Colonic mucosa (tissue), 4 donors: ENCODE results near the gene DPH7. TPM values are rescaled to one million over a fixed set of nuclear protein-coding genes. Genes with fewer than 3 reads are reported as not detected.

ENCODE experiments used
- DNase-seq: peaks from one replicate; pipeline ENCODE4 v3.0.0-alpha.2; 2020
- H3K27ac ChIP-seq: fragments of 200-600 bp; one replicate; pipeline ENCODE4 v1.8.0; 2021
- H3K27me3 ChIP-seq: fragments of 200-600 bp; one replicate; pipeline ENCODE4 v1.8.0; 2021
- H3K36me3 ChIP-seq: fragments of 200-600 bp; one replicate; pipeline ENCODE4 v1.8.0; 2021
- H3K4me1 ChIP-seq: fragments of 200-600 bp; one replicate; pipeline ENCODE4 v1.8.0; 2021; ENCODE audit warnings: mild to moderate bottlenecking
- H3K4me3 ChIP-seq: fragments of 200-600 bp; one replicate; pipeline ENCODE4 v1.8.0; 2021
- H3K9ac ChIP-seq, 2 donors: one replicate each; pipeline ENCODE4 v1.7.0; 2013; ENCODE audit warnings: control low read depth in 2 of 2, low read depth in 2 of 2, low read length in 2 of 2
- H3K9me3 ChIP-seq: fragments of 200-600 bp; one replicate; pipeline ENCODE4 v1.8.0; 2021
- intact Hi-C: fragments of 100-400 bp; cut with DNase I; formaldehyde crosslinking; loops from one replicate; pipeline ENCODE4 v1.14.1; 2022
- total RNA-seq, 2 donors: library from RNA; stranded (reverse); fragmentation: NEBNext Ultra II Directional in 1 of 2; extraction: Animal tissue kit (Norgen Biotek cat#: 25700) in 1 of 2; gene quantifications; one replicate each; pipeline ENCODE4 v1.2.1, GENCODE V29; 2021
- TF ChIP-seq, protein P1 (sequence below): fragments of 200-600 bp; IDR thresholded peaks from one replicate; pipeline ENCODE4 v1.8.0; 2022; ENCODE audit warnings: antibody characterized with exemption, mild to moderate bottlenecking
- donor health status: healthy.
- donor health status: DM: no; HTN: no; CAD: no.
- donor health status: DM: no; HTN: no; CAD: no.

Gene DPH7
- total RNA-seq, 2 donors from 2014 or later = 15.6 to 30.6 TPM

GRCh38 chr9:137586854-137587253 is 8.1 kb upstream of the DPH7 start:
- Histone ChIP-seq H3K9me3 (no peaks in the 10 kb centered on the region), H3K27me3 (no peaks in the 10 kb centered on the region), H3K4me1 (peaks cover 10% of the 10 kb centered on the region), H3K9ac (no peak overlapping the region), H3K4me3 (no peak overlapping the region), H3K36me3 (no peaks in the 10 kb centered on the region), H3K27ac (no peak overlapping the region)
- TF ChIP-seq, protein P1, sequence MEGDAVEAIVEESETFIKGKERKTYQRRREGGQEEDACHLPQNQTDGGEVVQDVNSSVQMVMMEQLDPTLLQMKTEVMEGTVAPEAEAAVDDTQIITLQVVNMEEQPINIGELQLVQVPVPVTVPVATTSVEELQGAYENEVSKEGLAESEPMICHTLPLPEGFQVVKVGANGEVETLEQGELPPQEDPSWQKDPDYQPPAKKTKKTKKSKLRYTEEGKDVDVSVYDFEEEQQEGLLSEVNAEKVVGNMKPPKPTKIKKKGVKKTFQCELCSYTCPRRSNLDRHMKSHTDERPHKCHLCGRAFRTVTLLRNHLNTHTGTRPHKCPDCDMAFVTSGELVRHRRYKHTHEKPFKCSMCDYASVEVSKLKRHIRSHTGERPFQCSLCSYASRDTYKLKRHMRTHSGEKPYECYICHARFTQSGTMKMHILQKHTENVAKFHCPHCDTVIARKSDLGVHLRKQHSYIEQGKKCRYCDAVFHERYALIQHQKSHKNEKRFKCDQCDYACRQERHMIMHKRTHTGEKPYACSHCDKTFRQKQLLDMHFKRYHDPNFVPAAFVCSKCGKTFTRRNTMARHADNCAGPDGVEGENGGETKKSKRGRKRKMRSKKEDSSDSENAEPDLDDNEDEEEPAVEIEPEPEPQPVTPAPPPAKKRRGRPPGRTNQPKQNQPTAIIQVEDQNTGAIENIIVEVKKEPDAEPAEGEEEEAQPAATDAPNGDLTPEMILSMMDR = no peak
- DNase-seq = no peak
- intact Hi-C loops = no loop called here

GRCh38 chr9:137583957-137584356 is 5.2 kb upstream of the DPH7 start:
- H3K9ac ChIP-seq = no peak overlapping the region
- no peaks in the 10 kb centered on the region for H3K9me3 ChIP-seq
- H3K4me1 ChIP-seq = peaks cover 2% of the 10 kb centered on the region
- DNase-seq = no peak
- no peak overlapping the region for H3K4me3 ChIP-seq
- H3K27ac ChIP-seq = no peak overlapping the region
- intact Hi-C loops = no loop called here
- H3K36me3 ChIP-seq = no peaks in the 10 kb centered on the region
- no peaks in the 10 kb centered on the region for H3K27me3 ChIP-seq
- TF ChIP-seq, protein P1 = no peak

- intact Hi-C loops = no loop called here
- no peak for DNase-seq
- Histone ChIP-seq H3K4me3 (no peak overlapping the region), H3K4me1 (no peaks in the 10 kb centered on the region), H3K9me3 (no peaks in the 10 kb centered on the region), H3K27ac (no peak overlapping the region), H3K27me3 (no peaks in the 10 kb centered on the region), H3K9ac (no peak overlapping the region), H3K36me3 (no peaks in the 10 kb centered on the region)
- TF ChIP-seq, protein P1 = no peak
Measured at GRCh38 chr9:137583347-137583746, 4.6 kb upstream of the DPH7 start.

- Histone ChIP-seq H3K4me1 (no peaks in the 10 kb centered on the region), H3K27ac (no peak overlapping the region), H3K36me3 (no peaks in the 10 kb centered on the region), H3K27me3 (no peaks in the 10 kb centered on the region), H3K4me3 (no peak overlapping the region), H3K9me3 (no peaks in the 10 kb centered on the region), H3K9ac (no peak overlapping the region)
- no peak for DNase-seq
- TF ChIP-seq, protein P1 = no peak
- intact Hi-C loops = no loop called here
Measured at GRCh38 chr9:137582286-137582860, 3.6 kb upstream of the DPH7 start.

GRCh38 chr9:137581361-137582285 is 2.9 kb upstream of the DPH7 start:
- DNase-seq = no peak
- H3K36me3 ChIP-seq = no peaks in the 10 kb centered on the region
- TF ChIP-seq, protein P1 = no peak
- H3K4me1 ChIP-seq = no peaks in the 10 kb centered on the region
- H3K9me3 ChIP-seq = no peaks in the 10 kb centered on the region
- intact Hi-C loops = no loop called here
- H3K4me3 ChIP-seq = no peak overlapping the region
- no peaks in the 10 kb centered on the region for H3K27me3 ChIP-seq
- no peak overlapping the region for H3K9ac ChIP-seq
- no peak overlapping the region for H3K27ac ChIP-seq
